Tibial artery (tissue), 4 donors: Measurements from ENCODE around the gene PTX4.
"Not testable (repeated sequence)": the region's sequence is repeated elsewhere in the genome, so short reads cannot be mapped to it uniquely, and the experiment has no call there.

ENCODE experiments used
- DNase-seq, 2 donors: peaks; one replicate each; pipeline ENCODE4 v3.0.0-alpha.2; 2019
- H3K27ac ChIP-seq, 2 donors: fragments of 200-600 bp; sonication (generic) in 1 of 2; 1 replicate in 1 of 2; 2 replicates in 1 of 2; pipeline ENCODE4 v1.5.1; 2018 to 2019; ENCODE audit warnings: mild to moderate bottlenecking in 1 of 2
- H3K27me3 ChIP-seq, 2 donors: fragments of 200-600 bp; sonication (generic) in 1 of 2; one replicate each; pipeline versions ENCODE4 v1.5.1 to v1.6.0; 2016 to 2019
- H3K36me3 ChIP-seq, 3 donors: fragments of 200-600 bp; sonication (generic) in 2 of 3; one replicate each; pipeline ENCODE4 v1.5.1; 2016 to 2019; ENCODE audit warnings: mild to moderate bottlenecking in 2 of 3
- H3K4me1 ChIP-seq, 4 donors: fragments of 200-600 bp; sonication (generic) in 2 of 4; 1 replicate in 3 of 4; 2 replicates in 1 of 4; pipeline ENCODE4 v1.5.1; 2016 to 2019
- H3K4me3 ChIP-seq, 2 donors: fragments of 200-600 bp; sonication (generic) in 1 of 2; 1 replicate in 1 of 2; 2 replicates in 1 of 2; pipeline ENCODE4 v1.5.1; 2018 to 2019; ENCODE audit warnings: mild to moderate bottlenecking in 2 of 2
- H3K9me3 ChIP-seq, 3 donors: fragments of 200-600 bp; sonication (generic) in 1 of 3; one replicate each; pipeline ENCODE4 v1.5.1; 2016 to 2019
- intact Hi-C: fragments of 100-400 bp; cut with DNase I; formaldehyde crosslinking; loops from one replicate; pipeline ENCODE4 v1.15.0; 2023; ENCODE audit warnings: low total_unique reads
- TF ChIP-seq, protein P1 (sequence below), 2 experiments: fragments of 200-600 bp in 1 of 2; fragments of 450-650 bp in 1 of 2; IDR thresholded peaks; one replicate each; pipeline ENCODE4 v1.5.1; 2017 to 2019; ENCODE audit warnings: antibody characterized with exemption in 2 of 2, mild to moderate bottlenecking in 1 of 2, moderate library complexity in 1 of 2

Gene PTX4

DNA sequence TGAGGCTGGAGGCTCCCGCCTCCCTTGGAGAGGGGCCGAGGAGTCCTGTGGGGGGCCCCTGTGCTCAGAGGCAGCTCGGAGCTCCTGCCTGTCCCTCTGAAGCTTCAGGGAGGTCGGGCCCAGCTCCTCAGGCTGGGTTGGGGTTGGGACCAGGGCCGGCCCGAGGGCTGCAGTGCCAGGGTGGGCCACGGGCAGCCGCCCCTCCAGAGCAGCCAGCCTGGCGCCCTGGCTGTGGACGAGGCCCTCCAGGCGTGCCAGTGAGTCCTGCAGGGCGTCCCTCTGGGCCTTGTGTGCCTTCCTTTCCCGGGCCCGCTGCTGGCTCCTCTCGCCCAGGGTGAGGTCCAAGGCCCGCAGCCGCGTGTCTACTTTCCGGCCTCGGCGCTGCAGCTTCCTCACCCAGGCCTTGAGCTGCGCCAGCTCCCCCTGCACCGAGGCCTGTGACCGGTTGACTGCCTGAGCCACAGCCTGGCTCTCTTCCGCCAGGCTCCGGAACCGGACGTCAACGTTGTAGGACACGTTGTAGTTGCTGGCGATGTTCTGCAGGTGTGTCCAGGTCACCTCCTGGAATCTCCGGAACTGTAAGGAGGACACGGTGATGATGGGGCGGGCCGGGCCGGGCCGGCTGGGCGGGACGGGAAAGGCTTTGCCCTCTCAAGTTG lies 1.2 kb downstream of the PTX4 start:
- H3K9me3 ChIP-seq, result no peaks in the 10 kb centered on the region
- no peak overlapping the region for H3K27ac ChIP-seq
- no peaks in the 10 kb centered on the region for H3K36me3 ChIP-seq
- no peak for DNase-seq
- no peak overlapping the region for H3K4me3 ChIP-seq
- peaks cover 0 to 2% (median 1%) of the 10 kb centered on the region in 4 donors for H3K4me1 ChIP-seq
- intact Hi-C loops, result no loop called here
- no peaks in the 10 kb centered on the region for H3K27me3 ChIP-seq
- TF ChIP-seq, protein P1, sequence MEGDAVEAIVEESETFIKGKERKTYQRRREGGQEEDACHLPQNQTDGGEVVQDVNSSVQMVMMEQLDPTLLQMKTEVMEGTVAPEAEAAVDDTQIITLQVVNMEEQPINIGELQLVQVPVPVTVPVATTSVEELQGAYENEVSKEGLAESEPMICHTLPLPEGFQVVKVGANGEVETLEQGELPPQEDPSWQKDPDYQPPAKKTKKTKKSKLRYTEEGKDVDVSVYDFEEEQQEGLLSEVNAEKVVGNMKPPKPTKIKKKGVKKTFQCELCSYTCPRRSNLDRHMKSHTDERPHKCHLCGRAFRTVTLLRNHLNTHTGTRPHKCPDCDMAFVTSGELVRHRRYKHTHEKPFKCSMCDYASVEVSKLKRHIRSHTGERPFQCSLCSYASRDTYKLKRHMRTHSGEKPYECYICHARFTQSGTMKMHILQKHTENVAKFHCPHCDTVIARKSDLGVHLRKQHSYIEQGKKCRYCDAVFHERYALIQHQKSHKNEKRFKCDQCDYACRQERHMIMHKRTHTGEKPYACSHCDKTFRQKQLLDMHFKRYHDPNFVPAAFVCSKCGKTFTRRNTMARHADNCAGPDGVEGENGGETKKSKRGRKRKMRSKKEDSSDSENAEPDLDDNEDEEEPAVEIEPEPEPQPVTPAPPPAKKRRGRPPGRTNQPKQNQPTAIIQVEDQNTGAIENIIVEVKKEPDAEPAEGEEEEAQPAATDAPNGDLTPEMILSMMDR (IDR thresholded peaks at IDR 0.05), result no peak

DNA sequence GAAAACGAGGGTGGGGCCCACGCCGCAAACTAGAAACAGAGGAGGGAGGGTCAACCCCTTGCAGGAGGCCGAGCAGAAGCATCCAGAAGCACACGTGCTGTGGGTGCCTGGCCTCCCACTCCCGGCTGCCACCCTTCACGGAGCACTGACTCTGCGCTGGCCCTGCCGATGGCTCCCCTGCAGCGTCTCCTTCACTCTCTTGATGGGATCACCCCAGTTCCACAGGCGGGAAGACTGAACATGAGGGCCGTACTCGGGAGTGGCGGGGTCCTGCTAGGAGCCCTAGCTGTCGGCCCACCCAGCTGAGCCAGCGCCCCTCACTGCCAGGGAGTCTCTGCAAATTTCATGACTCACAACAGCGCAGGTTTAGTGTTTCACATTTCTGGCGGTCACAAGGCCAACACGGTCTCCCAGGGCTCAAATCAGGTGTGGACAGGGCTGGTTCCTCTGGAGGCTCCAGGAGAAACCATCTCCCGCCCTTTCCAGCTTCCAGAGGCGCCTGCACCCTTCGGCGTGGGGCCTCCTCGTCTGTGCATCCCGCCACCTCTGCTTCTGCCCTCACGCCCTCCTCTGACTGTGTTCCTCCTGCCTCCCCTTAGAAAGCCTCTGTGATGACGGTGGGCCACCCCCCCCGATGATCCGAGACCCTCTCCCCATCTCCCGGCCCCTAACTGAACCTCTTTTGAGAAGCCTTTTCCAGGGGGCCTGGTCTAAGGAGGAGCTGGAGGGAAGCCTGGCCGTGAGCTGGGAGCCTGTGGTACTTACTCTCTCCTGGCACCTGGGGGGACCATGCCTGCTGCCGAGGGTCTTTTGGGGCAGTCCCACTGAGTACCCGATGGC lies 2.0 kb downstream of the PTX4 start:
- Histone ChIP-seq H3K9me3 (no peaks in the 10 kb centered on the region), H3K27ac (no peak overlapping the region), H3K36me3 (no peaks in the 10 kb centered on the region), H3K4me1 (no peaks in the 10 kb centered on the region), H3K27me3 (no peaks in the 10 kb centered on the region), H3K4me3 (no peak overlapping the region)
- intact Hi-C loops, result no loop called here
- TF ChIP-seq, protein P1 (IDR thresholded peaks at IDR 0.05), result no peak
- DNase-seq, result no peak

GRCh38 chr16:1485847-1486496 lies 2.8 kb downstream of the PTX4 start:
- no peaks in the 10 kb centered on the region for H3K27me3 ChIP-seq
- TF ChIP-seq, protein P1 (IDR thresholded peaks at IDR 0.05), result no peak
- H3K27ac ChIP-seq, result no peak overlapping the region
- no peaks in the 10 kb centered on the region for H3K4me1 ChIP-seq
- no peaks in the 10 kb centered on the region for H3K36me3 ChIP-seq
- intact Hi-C loops, result no loop called here
- H3K4me3 ChIP-seq, result no peak overlapping the region
- DNase-seq, result no peak
- no peaks in the 10 kb centered on the region for H3K9me3 ChIP-seq

DNA sequence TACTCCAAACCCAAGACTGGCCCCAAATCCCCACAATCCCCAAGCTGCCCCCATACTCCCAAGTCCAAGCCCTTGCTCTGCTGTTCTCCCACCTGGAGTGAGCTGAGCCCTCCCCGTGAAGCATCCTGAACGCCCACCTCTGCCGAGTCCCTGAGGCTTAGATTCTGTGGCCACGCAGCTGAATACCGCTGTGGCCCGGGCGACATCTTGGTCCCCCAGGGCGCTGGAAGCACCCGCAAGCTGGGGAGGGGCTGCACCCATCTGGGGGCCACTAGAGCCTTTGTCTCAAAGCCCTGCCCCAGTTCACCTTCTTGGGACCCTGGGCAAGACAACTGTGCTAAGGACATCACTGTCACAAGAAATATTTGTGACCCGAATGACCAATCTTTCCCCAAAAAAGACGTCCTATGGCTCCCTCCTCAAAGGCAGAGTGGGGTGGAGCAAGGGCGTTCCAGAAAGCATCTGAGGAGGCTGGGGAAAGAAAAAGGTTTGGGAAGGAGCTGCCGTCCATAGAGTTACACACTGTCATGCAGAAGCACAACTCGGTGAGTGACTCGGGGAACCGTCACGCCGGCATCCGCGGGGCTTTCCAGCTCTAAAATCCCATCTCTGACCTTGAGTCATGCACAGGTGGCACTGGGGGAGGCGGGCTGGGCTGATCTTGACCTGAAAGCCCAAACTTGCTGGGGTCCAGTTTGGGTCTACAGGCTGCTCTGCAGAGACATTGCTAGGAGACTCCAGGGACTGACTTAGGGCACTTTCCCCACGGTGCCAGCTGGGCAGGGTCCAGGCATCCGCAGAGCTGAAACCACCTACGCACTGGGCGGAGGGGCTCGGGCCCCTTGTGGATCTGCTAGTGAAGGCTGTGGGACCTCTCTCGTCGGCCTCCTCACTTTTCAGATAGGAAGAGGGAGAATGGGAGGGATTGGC lies 6.6 kb downstream of the PTX4 start:
- no peak overlapping the region for H3K27ac ChIP-seq
- no peaks in the 10 kb centered on the region for H3K4me1 ChIP-seq

DNA sequence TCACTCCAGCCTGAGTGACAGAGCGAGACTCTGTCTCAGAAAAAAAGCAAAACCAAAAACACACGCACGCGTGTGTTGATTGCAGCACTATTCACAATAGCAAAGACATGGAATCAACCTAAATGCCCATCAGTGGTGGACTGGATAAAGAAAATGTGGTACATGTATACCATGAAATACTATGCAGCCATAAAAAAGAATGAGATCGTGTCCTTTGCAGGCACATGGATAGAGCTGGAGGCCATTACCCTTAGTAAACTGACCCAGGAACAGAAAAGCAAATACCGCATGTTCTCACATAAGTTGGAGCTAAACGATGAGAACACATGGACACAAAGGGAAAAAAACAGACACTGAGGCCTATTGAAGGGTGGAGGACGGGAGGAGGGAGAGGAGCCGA lies 9.8 kb downstream of the PTX4 start:
- not testable (repeated sequence) for H3K27ac ChIP-seq, DNase-seq, H3K27me3 ChIP-seq, H3K9me3 ChIP-seq, H3K36me3 ChIP-seq, H3K4me3 ChIP-seq
- peaks cover 0 to 13% (median 9%) of the 10 kb centered on the region in 4 donors for H3K4me1 ChIP-seq
- intact Hi-C loops, result loop anchor here (5.0 to 10.0 kb wide), 2 partner anchors 54 to 138 kb away; partner anchors contain the start of gene UQCC4

More for the DNA sequence above, 6.6 kb downstream of the PTX4 start:
- TF ChIP-seq, protein P1 (IDR thresholded peaks at IDR 0.05), result no peak
- DNase-seq, result no peak
- Histone ChIP-seq H3K27me3 (no peaks in the 10 kb centered on the region), H3K36me3 (no peaks in the 10 kb centered on the region), H3K4me3 (no peak overlapping the region), H3K9me3 (no peaks in the 10 kb centered on the region)
- intact Hi-C loops, result no loop called here
